Activated B cell treated with CpG ODN at 0.5 μM for 24 hours (primary cell): Measurements from ENCODE around the gene CFAP299. TPM values are rescaled to one million over a fixed set of nuclear protein-coding genes. Genes with fewer than 3 reads are reported as not detected.

Experiments used
- ATAC-seq: fragments of 200-7000 bp; cut with Tn5 transposase; one replicate; pipeline ENCODE4 v1.10.0; 2021; ENCODE audit warnings: low read depth, mild to moderate bottlenecking, moderate library complexity
- CTCF ChIA-PET: fragments of 350-600 bp; sonication (Branson Sonifier 250); formaldehyde crosslinking; loops from one replicate; lab custom pipeline; 2021; ENCODE audit warnings: antibody characterized with exemption; lab: Charles Lee
- POLR2A ChIA-PET: fragments of 350-600 bp; sonication (Branson Sonifier 250); formaldehyde crosslinking; loops from one replicate; lab custom pipeline; 2021; ENCODE audit warnings: antibody characterized with exemption; lab: Charles Lee
- DNase-seq: peaks from one replicate; pipeline ENCODE4 v3.0.0; 2022
- H3K27ac Mint-ChIP-seq: one replicate; pipeline ENCODE4 v1.8.0; 2020; ENCODE audit warnings: mixed read lengths
- H3K27me3 Mint-ChIP-seq: one replicate; pipeline ENCODE4 v1.8.0; 2021; ENCODE audit warnings: mixed read lengths
- H3K36me3 Mint-ChIP-seq: one replicate; pipeline ENCODE4 v1.8.0; 2021; ENCODE audit warnings: low read depth, mixed read lengths
- H3K4me1 Mint-ChIP-seq: one replicate; pipeline ENCODE4 v1.8.0; 2021; ENCODE audit warnings: mixed read lengths
- H3K4me3 Mint-ChIP-seq: one replicate; pipeline ENCODE4 v1.8.0; 2020; ENCODE audit warnings: mild to moderate bottlenecking, mixed read lengths
- H3K9me3 Mint-ChIP-seq: one replicate; pipeline ENCODE4 v1.8.0; 2020; ENCODE audit warnings: mixed read lengths
- CTCF ChIP-seq: fragments of 200-600 bp; IDR thresholded peaks from one replicate; pipeline ENCODE4 v1.8.0; 2022; ENCODE audit warnings: antibody characterized with exemption, mild to moderate bottlenecking
- intact Hi-C: fragments of 100-400 bp; cut with micrococcal nuclease; formaldehyde crosslinking; loops from one replicate; pipeline ENCODE4 v1.15.1; 2024
- total RNA-seq: library from RNA; stranded (reverse); gene quantifications from 2 replicates; pipeline ENCODE4 v1.2.3, GENCODE V29; 2022

The CFAP299 gene
- total RNA-seq, 1 donor from 2014 or later, result not detected

GRCh38 chr4:80371046-80371445, 35.5 kb downstream of the CFAP299 start:
- Mint-ChIP-seq H3K27me3 (no peaks in the 10 kb centered on the region), H3K36me3 (peaks cover 2% of the 10 kb centered on the region), H3K27ac (no peak overlapping the region), H3K4me1 (peaks cover 3% of the 10 kb centered on the region), H3K9me3 (peaks cover 10% of the 10 kb centered on the region), H3K4me3 (no peak overlapping the region)
- intact Hi-C loops, result no loop called here
- CTCF ChIA-PET, result no interaction called here
- no peak for TF ChIP-seq CTCF
- POLR2A ChIA-PET, result no interaction called here
- DNase-seq, result no peak
- ATAC-seq, result no peak

- H3K36me3 Mint-ChIP-seq, result peaks cover 2% of the 10 kb centered on the region
- no peak overlapping the region for H3K4me3 Mint-ChIP-seq
- peaks cover 1% of the 10 kb centered on the region for H3K4me1 Mint-ChIP-seq
- TF ChIP-seq CTCF, result no peak
- intact Hi-C loops, result no loop called here
- no peak overlapping the region for H3K27ac Mint-ChIP-seq
- no peaks in the 10 kb centered on the region for H3K27me3 Mint-ChIP-seq
- POLR2A ChIA-PET, result no interaction called here
- peaks cover 10% of the 10 kb centered on the region for H3K9me3 Mint-ChIP-seq
- ATAC-seq (no peak), DNase-seq (no peak)
- CTCF ChIA-PET, result no interaction called here
Measured at GRCh38 chr4:80374180-80374579, 38.6 kb downstream of the CFAP299 start.

GRCh38 chr4:80382090-80382832, 46.7 kb downstream of the CFAP299 start:
- DNase-seq (no peak), ATAC-seq (no peak)
- H3K36me3 Mint-ChIP-seq, result no peaks in the 10 kb centered on the region
- H3K4me1 Mint-ChIP-seq, result peaks cover 3% of the 10 kb centered on the region
- intact Hi-C loops, result no loop called here
- peaks cover 2% of the 10 kb centered on the region for H3K27me3 Mint-ChIP-seq
- H3K4me3 Mint-ChIP-seq, result no peak overlapping the region
- H3K9me3 Mint-ChIP-seq, result peaks cover 4% of the 10 kb centered on the region
- ChIA-PET CTCF (no interaction called here), POLR2A (no interaction called here)
- no peak overlapping the region for H3K27ac Mint-ChIP-seq
- TF ChIP-seq CTCF, result no peak

- H3K9me3 Mint-ChIP-seq, result peaks cover 4% of the 10 kb centered on the region
- ATAC-seq (no peak), DNase-seq (no peak)
- H3K27ac Mint-ChIP-seq, result no peak overlapping the region
- CTCF ChIA-PET, result no interaction called here
- POLR2A ChIA-PET, result no interaction called here
- peaks cover 3% of the 10 kb centered on the region for H3K4me1 Mint-ChIP-seq
- TF ChIP-seq CTCF, result no peak
- no peak overlapping the region for H3K4me3 Mint-ChIP-seq
- peaks cover 2% of the 10 kb centered on the region for H3K27me3 Mint-ChIP-seq
- intact Hi-C loops, result no loop called here
- H3K36me3 Mint-ChIP-seq, result no peaks in the 10 kb centered on the region
Measured at GRCh38 chr4:80385397-80386280, 50.1 kb downstream of the CFAP299 start.

DNA sequence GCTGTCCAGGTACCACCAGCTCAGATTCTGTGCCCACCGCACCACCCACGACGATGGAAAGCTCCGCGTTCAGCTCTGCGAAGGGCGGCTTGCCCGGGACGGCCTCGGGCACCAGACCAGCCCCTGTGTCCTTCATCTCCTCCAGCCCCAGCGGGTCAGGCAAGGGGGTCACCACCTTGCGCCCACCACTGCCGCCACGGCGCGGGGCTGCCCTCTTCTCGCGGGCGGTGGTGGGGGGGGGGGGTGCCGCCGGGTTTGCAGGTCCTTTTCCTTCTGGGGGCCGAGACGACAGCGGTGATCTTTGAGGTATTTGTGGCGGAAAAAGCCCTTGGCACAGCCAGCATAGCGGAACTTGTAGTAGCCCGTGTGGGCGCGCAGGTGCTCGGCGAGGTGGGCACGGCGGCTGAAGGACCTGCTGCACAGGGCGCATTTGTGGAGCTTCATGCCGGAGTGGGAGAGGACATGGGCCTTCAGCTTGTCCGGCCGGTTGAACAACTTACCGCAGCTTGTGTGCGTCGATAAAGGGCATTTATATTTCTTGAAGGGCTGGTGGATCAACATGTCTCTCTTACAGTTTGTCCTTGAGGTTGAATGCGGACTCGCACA, 50.9 kb downstream of the CFAP299 start:
- Mint-ChIP-seq H3K4me1 (peaks cover 3% of the 10 kb centered on the region), H3K27ac (no peak overlapping the region), H3K36me3 (no peaks in the 10 kb centered on the region), H3K4me3 (no peak overlapping the region), H3K9me3 (peaks cover 4% of the 10 kb centered on the region), H3K27me3 (peaks cover 2% of the 10 kb centered on the region)
- no peak for ATAC-seq
- intact Hi-C loops, result no loop called here
- no peak for TF ChIP-seq CTCF
- no peak for DNase-seq
- CTCF ChIA-PET, result no interaction called here
- POLR2A ChIA-PET, result no interaction called here
